Mesothelial cell of epicardium (in vitro differentiated cells): ENCODE measurements around the gene ARL6IP6. TPM values are rescaled to one million over a fixed set of nuclear protein-coding genes. Genes with fewer than 3 reads are reported as not detected.
"Not testable (repeated sequence)": the region's sequence is repeated elsewhere in the genome, so short reads cannot be mapped to it uniquely, and the experiment has no call there.

Source experiments
- DNase-seq, 2 experiments: peaks; one replicate each; pipeline ENCODE4 v3.0.0; 2021; ENCODE audit warnings: low spot score in 2 of 2; ENCODE audit not compliant: unreplicated experiment in 2 of 2
- H3K27ac Mint-ChIP-seq: 2 replicates; pipeline ENCODE4 v1.8.0; 2021; ENCODE audit warnings: mixed read lengths
- H3K27me3 Mint-ChIP-seq: 2 replicates; pipeline ENCODE4 v1.8.0; 2021; ENCODE audit warnings: low read depth, mixed read lengths
- H3K36me3 Mint-ChIP-seq: 2 replicates; pipeline ENCODE4 v1.8.0; 2021; ENCODE audit warnings: mixed read lengths
- H3K4me1 Mint-ChIP-seq: 2 replicates; pipeline ENCODE4 v1.8.0; 2021; ENCODE audit warnings: mixed read lengths
- H3K4me3 Mint-ChIP-seq: 2 replicates; pipeline ENCODE4 v1.8.0; 2021; ENCODE audit warnings: mild to moderate bottlenecking, moderate library complexity, mixed read lengths
- H3K9me3 Mint-ChIP-seq: 2 replicates; pipeline ENCODE4 v1.8.0; 2021; ENCODE audit warnings: mixed read lengths
- CTCF ChIP-seq: fragments of 200-600 bp; sonication (generic); IDR thresholded peaks from one replicate; pipeline ENCODE4 v1.5.0; 2021; ENCODE audit warnings: antibody characterized with exemption; ENCODE audit not compliant: unreplicated experiment
- total RNA-seq: library from RNA; stranded (reverse); gene quantifications from 3 replicates; pipeline ENCODE4 v1.2.1, GENCODE V29; 2021

ARL6IP6 gene
- total RNA-seq, 1 donor from 2014 or later: 22.3 TPM

- H3K4me1 Mint-ChIP-seq: peaks cover 21% of the 10 kb centered on the region
- H3K27me3 Mint-ChIP-seq: no peaks in the 10 kb centered on the region
- H3K36me3 Mint-ChIP-seq: peaks cover 5% of the 10 kb centered on the region
- no peak for TF ChIP-seq CTCF
- no peak for DNase-seq
- H3K27ac Mint-ChIP-seq: no peak overlapping the region
- no peaks in the 10 kb centered on the region for H3K9me3 Mint-ChIP-seq
- H3K4me3 Mint-ChIP-seq: no peak overlapping the region
Measured at GRCh38 chr2:152723918-152724317, 5.5 kb downstream of the ARL6IP6 start.

- Mint-ChIP-seq H3K4me3 (no peak overlapping the region), H3K4me1 (peaks cover 4% of the 10 kb centered on the region), H3K36me3 (no peaks in the 10 kb centered on the region), H3K27me3 (no peaks in the 10 kb centered on the region), H3K9me3 (no peaks in the 10 kb centered on the region), H3K27ac (no peak overlapping the region)
- no peak for TF ChIP-seq CTCF
- no peak for DNase-seq
Measured at GRCh38 chr2:152729844-152730243, 11.4 kb downstream of the ARL6IP6 start.

GRCh38 chr2:152730591-152731333, 12.3 kb downstream of the ARL6IP6 start:
- Mint-ChIP-seq H3K4me1 (peaks cover 5% of the 10 kb centered on the region), H3K9me3 (no peaks in the 10 kb centered on the region), H3K4me3 (no peak overlapping the region), H3K27ac (peak overlapping the region; percentile 2), H3K27me3 (no peaks in the 10 kb centered on the region), H3K36me3 (peaks cover 2% of the 10 kb centered on the region)
- TF ChIP-seq CTCF: no peak
- no peak for DNase-seq

GRCh38 chr2:152737509-152737908, 19.1 kb downstream of the ARL6IP6 start:
- H3K27me3 Mint-ChIP-seq, DNase-seq, H3K27ac Mint-ChIP-seq, H3K4me1 Mint-ChIP-seq, H3K4me3 Mint-ChIP-seq: not testable (repeated sequence)
- peaks cover 13% of the 10 kb centered on the region for H3K9me3 Mint-ChIP-seq
- H3K36me3 Mint-ChIP-seq: peaks cover 34% of the 10 kb centered on the region

- Mint-ChIP-seq H3K27ac (no peak overlapping the region), H3K36me3 (peaks cover 34% of the 10 kb centered on the region), H3K9me3 (peaks cover 13% of the 10 kb centered on the region), H3K4me3 (no peak overlapping the region), H3K4me1 (peaks cover 2% of the 10 kb centered on the region), H3K27me3 (no peaks in the 10 kb centered on the region)
- no peak for TF ChIP-seq CTCF
- no peak for DNase-seq
Measured at GRCh38 chr2:152738438-152738837, 20.0 kb downstream of the ARL6IP6 start.

- H3K4me3 Mint-ChIP-seq, H3K4me1 Mint-ChIP-seq, DNase-seq, H3K27ac Mint-ChIP-seq, H3K27me3 Mint-ChIP-seq: not testable (repeated sequence)
- Mint-ChIP-seq H3K9me3 (peaks cover 13% of the 10 kb centered on the region), H3K36me3 (peaks cover 34% of the 10 kb centered on the region)
Measured at GRCh38 chr2:152739705-152740104, 21.3 kb downstream of the ARL6IP6 start.
